GM19467 (cell line): ENCODE data around the gene SKIDA1.

ENCODE experiments used
- ATAC-seq: cut with Tn5 transposase; IDR thresholded peaks from one replicate; pipeline ENCODE4 v1.9.1; 2021; ENCODE audit warnings: mild to moderate bottlenecking, moderate library complexity; ENCODE audit not compliant: unreplicated experiment

The SKIDA1 gene

DNA sequence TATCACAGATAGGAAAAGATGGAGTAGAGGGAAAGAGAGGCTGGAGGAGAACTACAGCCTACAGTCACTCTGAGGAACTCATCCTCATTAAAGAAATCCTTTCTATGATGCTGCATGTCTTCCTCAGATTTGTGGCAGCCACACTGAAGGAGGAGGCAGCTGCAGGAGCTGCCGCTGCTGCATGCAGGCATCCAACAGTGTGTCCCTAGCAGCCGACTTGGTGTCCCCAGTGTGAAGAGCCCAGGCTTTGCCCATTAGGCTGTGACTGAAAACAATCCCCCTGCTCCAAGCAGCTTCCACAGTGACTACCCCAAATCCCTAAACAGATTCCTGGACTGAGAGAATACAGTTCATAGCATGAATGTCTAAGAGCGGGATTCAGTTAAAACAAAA lies 23.1 kb downstream of the SKIDA1 start:
- no peak for ATAC-seq

DNA sequence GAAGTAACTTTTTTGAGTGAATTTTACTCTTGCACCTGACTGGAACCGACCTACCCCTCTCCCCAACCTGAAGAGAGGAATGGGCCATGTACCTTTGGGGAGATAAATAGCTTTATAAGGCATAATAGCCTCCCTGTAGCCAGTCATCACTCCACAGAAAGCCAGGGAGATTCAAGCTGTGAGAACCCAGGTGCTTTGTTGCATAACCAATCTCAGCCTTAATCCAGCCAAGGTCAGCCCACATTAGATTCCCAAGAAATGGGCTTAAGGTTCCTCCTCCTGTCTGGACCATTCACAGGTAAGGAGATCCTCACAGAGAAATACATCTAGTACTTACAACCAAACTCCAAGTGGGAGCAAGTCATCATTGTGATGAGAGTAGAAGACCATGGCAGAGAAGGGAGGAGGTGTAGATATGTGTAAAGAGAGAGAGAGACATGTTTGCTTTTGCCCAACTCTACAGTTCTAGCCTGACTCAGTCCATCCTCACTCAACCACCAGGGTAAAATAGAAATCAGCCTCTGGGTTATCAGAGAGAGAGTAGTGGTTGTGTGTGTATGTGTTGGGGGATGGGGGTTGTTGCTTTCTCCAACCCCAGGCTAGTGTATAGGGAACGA lies 23.6 kb downstream of the SKIDA1 start:
- no peak for ATAC-seq

DNA sequence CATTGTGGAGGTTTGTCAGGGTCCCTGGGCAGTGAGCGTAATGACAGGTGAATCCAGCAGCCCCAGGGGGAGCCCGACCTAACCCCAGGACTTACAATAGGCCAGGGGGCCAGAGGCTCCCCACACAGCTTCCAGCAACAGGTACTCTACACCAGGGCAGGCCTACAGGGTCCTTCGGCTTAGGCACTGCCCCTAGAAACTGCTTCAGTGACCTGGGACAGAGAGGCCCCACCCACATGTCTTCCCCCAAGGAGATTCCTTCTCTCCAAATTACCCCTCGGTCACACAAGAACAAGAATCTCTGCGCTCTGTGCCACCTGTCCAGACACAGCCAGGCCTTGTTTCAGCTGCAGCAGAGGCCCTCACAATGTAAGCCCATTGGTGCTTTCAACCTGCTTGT lies 24.4 kb downstream of the SKIDA1 start:
- no peak for ATAC-seq

DNA sequence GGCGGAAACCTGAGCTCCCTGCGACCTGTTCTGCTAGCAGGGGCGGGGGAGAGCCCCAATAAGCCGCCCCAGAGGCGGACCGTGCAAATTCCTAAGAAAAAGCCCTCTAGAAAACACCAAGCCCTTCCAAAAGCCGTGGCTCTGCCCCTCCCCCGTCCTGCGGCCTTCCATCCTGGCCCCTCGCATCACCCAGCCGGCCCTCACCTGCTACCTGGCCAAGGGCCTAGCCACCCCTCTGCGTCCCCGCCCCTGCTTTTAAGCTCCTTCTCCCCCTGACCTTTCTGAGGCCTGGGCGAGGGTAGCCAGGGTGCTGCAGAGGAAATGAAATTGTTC lies 24.9 kb downstream of the SKIDA1 start:
- no peak for ATAC-seq

DNA sequence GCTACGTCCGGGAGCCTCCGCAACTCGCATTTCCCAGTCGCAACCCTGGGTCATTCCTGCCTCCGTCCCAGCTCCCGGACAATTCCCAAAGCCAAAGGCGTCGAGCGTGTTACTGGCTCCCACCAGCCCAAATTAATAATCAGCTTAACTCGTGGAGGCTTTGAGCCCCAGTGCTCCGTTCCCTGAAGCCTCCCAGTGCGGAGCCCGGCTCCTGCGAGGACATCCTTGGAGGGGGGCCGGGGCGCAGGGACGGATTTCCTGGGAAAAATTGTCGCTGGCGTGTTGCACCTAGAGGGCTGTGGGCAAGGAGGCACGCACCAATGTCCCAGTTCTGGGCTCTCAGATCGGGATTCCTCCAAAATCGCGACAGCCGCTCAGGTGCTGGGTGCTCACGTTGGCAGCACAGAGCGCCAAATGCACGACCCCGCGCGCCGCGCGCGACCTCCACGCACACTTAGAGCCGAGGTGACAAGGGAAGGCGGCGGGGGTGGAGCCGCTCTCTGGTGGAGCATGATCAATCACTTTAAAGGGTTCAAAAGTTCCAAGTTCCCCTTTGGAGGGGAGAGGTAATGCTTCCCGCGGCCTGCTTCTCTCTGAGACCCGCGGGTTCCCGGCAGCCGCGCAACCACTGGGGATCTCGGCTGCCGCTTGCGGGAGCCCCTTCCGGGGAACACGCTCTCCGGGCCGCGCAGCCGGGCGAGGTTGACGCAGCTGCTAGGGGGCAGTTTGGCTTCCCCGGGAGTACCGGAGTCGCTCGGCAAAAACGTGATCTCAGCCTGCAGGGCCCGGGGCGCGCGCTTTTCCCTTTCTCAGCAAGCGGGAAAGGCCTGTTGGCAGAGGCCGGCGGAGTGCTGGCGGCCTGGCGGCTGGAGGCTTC lies 25.5 kb downstream of the SKIDA1 start:
- ATAC-seq: no peak

DNA sequence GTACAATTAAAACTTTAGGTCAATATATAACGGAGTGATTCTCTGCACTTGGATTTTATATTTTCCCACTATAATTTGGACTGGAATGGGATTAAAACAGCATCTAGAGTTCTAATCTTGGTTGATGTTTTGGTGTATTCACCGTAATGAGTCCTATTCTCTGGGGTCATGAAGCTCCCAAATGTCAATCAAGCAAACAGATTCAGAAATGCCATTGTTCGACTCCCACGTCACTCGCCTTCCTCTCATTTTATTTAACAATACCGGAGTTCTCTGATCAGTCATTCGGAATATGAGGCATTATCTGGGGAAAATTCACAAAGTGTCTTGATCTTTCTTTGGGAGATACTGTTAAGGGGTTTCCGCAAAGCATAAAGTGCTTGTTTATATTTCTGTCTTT lies 26.5 kb downstream of the SKIDA1 start:
- ATAC-seq: no peak

DNA sequence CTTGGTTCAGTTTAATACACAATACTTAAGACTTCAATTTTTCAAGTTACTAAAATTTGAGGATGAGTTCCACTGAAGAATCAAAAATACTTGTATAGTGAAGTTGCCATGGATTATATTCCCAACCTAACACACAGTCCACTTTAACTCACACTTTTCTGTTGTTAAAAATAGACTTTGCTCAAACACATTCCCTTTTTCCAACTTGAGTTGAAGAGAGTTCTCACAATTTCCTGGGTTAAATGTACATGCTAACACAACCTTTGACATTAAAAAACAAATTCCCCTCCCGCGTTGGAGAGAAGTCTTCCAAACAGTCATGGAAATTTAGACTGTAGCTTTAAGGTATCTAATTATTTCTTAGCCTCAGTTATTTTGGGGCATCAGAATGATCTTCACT lies 27.1 kb downstream of the SKIDA1 start:
- ATAC-seq: no peak

DNA sequence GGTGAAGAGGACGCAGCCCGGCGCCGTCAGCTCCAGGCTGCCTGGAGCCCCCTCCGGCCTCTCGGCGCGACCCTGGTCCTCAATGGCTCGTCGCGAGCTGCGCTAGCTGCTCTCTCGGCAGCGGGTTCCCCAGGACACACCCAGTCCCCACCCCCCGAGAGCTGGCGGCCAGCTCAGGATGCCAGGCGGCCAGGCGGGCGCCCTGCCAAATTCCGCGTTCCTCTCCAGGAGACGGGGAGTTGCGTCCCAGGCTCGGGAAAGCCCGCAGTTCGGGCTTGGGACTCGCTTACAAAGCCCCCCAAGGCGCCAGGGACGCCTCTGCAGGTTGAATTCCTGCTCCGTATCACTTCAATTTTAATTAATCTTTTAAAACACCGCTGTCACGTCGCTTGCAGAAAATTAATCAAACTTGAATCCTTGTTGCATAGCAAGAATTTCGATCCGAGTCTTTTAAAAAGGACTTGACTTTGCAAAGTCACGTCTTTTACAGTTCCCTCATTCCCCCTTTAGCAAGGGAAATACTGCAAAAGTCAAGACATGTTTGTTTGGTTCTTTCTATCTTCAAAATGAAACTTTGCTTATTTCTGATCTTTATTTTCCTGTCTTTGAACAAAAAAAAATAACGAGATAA lies 28.2 kb downstream of the SKIDA1 start:
- ATAC-seq: no peak

DNA sequence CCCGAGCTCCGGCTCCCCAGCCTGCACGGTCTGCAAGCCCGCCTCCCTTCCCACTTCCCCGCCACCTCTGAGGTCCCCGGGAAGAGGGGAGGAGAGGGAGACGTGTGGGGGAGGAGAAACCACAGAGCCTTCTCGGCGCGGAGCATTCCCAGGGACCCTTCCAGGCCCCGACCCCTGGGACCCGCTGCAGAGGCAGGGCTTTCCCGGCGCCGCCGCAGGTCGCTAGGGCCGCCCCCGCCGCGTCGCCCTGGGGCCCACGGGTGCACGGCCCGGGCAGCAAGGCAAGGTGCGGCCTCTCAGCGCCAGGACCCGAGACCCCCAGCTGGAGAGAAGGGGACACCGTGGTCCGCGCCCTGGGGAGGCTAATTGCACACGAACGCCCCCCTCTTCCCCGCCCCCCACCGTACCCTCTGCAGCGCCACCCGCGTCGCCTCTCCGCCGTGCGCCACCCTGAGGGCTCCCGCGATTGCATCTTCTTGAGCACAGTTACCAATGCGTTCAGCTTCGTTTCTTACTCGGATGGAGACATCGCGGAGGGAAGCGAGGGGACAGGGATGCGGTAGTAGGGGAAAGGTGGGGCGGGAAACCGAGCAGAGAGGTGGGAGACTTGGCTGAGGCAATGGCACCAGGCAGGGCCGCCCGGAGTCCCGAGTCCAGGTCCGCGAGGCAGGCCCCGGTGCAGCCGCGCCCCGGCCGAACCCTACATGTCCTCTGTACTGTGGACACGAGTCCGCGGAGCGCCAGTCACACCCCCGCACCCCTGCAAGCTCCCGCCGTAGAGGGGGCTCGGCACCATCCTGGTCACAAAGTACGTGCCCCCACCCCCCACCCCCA lies 28.9 kb downstream of the SKIDA1 start:
- peak; percentile 42 for ATAC-seq

DNA sequence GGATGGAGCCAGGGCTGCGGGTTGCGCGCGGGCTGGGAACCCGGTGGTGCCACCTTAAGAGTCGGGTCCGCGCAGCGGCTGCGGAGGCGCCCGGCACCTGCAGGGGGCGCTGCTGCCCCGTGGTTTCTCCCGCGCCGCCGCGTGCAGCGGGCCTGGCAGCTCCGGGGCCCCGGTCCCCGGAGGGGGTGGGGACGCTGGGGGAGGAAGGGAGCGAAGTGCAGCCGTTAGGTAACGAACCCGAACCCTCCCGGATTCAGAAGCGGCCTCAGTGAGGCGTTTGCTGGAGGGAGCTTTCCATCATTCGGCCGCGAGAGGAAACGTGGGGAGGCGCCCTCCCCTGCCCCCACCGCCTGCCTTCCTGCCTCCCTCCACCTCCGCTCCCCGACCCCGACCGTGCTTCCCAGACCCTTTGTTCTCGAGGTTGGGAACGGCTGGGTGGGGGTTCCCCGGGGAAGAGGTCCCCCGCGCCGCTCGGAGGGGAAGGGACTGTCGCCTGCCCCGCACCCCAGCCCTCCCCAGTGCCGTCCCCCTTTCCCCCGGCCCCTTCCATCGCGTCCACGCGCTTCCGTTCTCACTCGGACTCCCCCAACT lies 29.6 kb downstream of the SKIDA1 start:
- ATAC-seq: peak; percentile 76

DNA sequence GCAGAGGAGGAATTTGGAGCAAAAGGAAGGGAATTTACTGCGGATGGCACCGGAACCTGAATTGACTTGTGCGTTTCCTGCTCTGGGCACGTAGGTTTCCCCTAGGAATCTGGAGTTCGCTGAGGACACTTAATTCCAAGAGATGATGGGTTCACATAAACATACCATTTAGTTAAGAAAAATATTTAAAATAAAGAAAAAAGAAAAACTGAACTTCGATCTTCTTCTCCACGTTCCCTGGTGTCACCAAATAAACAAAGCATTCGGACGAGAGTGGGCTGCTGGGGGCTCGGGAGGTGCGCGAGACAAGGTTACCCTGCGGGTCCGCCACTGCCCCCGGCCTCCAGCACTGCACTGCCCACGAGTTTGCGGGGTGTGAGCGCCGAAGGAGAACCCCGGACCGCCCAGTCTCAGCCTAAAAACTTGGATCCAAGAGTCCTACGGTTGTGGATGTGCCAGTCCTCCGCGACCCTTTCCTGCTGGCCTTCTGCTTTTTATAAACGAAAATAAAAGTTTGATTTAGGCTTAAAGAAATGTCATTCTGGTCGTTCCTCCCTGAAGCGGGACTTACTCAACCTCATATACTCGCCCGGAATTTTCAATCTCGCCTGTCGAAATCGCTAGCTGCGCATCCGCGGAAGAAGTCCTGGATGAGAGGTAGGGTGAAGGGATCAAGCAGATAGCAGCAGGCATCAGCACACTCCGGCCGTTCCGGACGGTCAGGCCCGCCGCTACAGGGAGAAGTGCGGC lies 30.3 kb downstream of the SKIDA1 start:
- no peak for ATAC-seq

DNA sequence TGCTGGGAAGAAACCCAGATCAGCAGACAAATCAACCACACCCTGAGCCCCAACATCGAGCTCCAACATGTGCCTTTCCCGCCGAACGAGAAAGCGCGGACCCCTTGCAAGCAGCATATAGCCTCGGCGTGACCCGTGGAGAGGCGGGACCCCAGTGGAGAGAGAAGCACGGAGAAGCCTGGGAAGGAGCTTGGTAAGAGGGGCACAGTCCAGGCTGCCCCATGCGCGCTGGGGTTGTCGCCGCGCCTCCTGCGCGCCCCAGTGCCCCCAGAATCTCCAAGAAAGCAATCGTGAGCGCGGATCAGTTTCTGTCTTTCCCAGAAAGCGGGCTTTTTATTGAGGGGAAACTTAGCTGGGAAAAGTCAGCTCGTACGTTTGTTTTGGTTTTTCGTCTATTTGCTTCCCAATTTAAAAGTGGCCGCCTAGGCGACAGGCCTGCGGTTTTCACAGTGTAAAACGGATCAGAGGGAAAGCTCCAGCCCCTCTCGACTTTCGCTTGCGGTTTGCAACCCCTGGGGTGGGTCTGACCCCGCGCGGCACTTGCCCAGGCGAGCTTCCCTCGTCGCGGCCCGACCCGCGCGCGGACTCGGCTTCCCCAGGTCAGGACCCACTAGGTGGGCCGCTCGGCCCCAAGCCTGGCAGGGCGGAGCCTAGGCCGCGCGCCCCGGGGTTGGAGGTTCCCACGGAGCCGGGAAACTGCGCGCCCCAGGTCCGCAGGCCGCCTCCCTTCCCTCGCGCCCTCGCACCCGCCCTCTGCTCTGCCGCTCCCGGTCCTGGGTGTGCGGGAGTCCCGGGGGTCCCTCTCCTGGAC lies 31.1 kb downstream of the SKIDA1 start:
- ATAC-seq: no peak

DNA sequence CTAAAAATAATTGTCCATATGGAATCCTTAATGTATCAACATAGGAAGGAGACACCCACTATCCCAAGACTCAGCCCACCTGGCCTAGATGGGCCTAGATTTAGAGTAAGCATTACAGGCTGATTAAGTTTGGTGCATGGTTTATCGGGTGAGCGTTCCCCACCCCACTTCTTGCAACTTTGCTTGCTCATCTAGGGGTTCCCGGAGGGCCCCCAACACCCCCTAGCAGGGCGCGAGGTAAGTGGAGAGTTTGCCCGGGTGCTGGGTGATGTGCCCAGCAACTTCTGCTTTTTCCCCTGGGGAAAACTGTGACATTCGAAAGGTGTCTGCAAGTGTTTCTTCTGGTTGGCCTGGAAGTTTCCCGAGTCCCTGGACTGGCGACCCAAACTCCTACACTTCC lies 31.7 kb downstream of the SKIDA1 start:
- ATAC-seq: no peak

DNA sequence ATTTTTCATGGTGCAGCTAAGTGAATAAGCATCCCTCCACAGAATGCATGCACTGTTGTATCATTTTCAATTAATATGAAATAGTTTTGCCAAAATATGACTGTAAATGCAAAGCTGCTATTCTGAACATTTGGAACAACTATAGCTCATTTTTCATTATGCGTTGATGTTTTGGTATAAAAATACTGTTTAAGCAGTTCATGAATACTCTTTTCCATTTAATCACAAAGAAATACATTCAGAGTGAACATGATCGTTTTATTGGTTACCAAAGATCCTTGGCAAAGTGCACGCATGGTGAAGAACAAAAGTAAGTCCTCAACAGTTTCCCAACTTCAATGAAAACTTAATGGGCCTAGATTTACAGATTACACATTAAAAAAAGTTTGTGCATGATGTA lies 33.1 kb downstream of the SKIDA1 start:
- ATAC-seq: no peak

DNA sequence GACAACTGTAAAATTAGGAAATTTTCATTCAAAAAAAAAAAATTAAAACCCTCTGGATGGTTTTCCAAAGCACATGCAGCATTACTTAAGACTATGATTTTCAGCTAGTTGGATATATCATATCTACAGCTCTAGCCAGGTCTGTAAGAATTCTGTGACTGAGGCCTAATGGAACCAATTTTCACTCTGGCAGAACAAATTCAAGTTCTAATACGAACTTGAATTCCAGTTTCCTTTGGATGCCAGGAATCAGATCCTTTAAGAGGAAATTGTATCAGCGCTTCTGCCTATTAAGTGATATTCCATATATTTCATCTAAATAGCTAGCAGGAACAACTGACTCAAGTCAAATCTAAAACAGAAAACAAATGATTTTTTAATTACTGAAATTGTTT lies 34.8 kb downstream of the SKIDA1 start:
- ATAC-seq: no peak

DNA sequence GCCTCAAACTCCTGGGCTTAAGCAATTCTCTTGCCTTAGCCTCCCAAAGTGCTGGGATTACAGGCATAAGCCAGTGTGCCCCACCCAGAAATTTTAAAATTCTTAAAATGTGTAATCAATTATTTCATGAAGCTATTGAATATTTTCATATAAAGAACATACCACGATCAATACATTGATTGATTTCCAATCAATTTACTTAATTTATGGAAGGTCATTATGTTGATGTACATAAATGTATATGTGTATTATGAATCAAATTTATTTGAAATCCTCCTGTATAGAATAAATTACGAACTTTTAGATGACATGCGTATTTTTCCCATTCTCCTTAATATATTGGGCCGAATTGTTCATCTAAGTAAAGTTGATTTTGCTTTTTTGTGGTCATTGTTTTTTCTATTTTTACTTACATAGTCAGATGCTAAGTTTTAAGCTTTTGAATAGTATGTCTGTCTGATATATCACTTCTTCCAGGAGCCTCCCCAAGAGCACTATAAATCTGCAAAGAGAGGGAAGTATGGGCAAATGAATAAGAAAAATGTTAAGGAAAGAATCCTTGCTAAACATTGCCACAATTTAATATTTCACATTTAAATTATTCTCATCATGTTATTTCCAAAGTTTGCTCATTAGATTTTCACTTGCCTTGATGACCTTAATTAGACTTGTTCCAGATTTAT lies 35.3 kb downstream of the SKIDA1 start:
- ATAC-seq: no peak

DNA sequence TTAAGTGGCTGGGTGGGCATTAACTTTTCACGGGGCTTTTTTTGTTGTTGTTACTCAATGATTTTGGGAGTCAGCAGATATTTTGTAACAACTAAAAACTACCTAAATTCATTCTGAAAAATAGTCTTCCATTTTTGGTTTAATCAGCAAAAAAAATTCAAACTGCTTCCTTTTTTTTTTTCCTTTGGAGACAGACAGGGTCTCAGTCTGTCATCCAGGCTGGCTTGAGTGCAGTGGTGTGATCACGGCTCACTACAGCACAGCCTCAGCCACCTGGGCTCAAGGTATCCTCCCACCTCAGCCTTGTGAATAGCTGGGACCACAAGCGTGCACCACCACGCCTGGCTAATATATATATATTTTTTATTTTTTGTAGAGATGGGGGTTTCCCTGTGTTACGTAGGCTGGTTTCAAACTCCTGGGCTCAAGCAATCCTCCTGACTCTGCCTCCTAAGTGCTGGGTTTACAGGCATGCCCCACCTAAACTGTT lies 36.5 kb downstream of the SKIDA1 start:
- no peak for ATAC-seq

DNA sequence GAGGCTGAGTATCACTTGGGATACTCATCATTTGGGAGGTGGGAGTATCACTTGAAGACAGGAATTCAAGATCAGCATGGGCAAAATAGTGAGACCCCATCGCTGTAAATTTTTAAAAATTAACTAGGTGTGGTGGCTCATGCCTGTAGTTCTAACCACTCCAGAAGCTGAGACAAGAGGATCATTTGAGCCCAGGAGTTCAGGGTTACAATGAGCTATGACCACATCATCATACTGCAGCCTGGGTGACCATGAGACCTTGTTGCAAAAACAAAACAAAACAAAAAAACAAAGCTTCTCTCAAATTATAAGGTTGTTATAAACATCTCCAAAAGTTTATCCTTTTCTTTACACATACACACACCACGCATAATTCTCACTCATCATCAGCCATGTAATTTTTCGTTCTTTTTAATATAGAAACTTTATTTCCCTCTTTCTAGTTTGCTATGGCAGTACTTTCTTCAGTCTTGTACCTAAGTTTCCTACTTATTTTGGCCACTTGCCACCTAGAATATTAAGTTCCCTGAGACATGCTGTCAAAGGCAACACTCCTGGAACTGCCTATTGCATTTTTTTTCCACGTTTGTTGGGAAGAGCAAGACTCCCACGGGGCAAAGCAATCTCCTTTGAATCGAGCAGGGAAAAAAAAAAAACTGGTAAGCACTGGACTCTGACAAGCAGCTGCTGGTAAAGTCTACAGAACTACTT lies 37.1 kb downstream of the SKIDA1 start:
- ATAC-seq: no peak
